Right atrium auricular region (tissue), 2 donors: ENCODE data around the gene SNX24. TPM values are rescaled to one million over a fixed set of nuclear protein-coding genes. Genes with fewer than 3 reads are reported as not detected.

ENCODE experiments used
- DNase-seq: peaks from one replicate; pipeline ENCODE4 v3.0.0-alpha.2; 2019; ENCODE audit warnings: low spot score
- H3K27ac ChIP-seq, 2 donors: fragments of 200-600 bp; sonication (generic); 1 replicate in 1 of 2; 2 replicates in 1 of 2; pipeline ENCODE4 v1.5.1; 2016 to 2019
- H3K27me3 ChIP-seq, 2 donors: fragments of 200-600 bp; sonication (generic); one replicate each; pipeline versions ENCODE4 v1.5.1 to v1.6.0; 2017 to 2019
- H3K36me3 ChIP-seq: fragments of 200-600 bp; sonication (generic); one replicate; pipeline ENCODE4 v1.5.1; 2016
- H3K4me1 ChIP-seq, 2 donors: fragments of 200-600 bp; sonication (generic); one replicate each; pipeline versions ENCODE4 v1.5.1 to v1.6.0; 2017 to 2019
- H3K4me3 ChIP-seq, 2 donors: fragments of 200-600 bp; sonication (generic); 1 replicate in 1 of 2; 2 replicates in 1 of 2; pipeline ENCODE4 v1.5.1; 2017 to 2019; ENCODE audit warnings: mild to moderate bottlenecking in 1 of 2, moderate library complexity in 1 of 2
- H3K9me3 ChIP-seq, 2 donors: fragments of 200-600 bp; sonication (generic); one replicate each; pipeline ENCODE4 v1.5.1; 2019
- CTCF ChIP-seq, 2 donors: fragments of 200-600 bp; sonication (generic); IDR thresholded peaks; one replicate each; pipeline ENCODE4 v1.5.1; 2019; ENCODE audit warnings: antibody characterized with exemption in 2 of 2
- total RNA-seq, 2 donors: library from RNA; depleted of rRNA; stranded (reverse); fragments of >200 nt; gene quantifications; one replicate each; pipeline ENCODE4 v1.1.0, GENCODE V29; 2016

Gene SNX24
- total RNA-seq, 2 donors from 2014 or later = 10.8 to 13.2 TPM

GRCh38 chr5:122831984-122832383, 13.4 kb upstream of the SNX24 start:
- Histone ChIP-seq H3K36me3 (peaks cover 21% of the 10 kb centered on the region), H3K4me3 (no peak overlapping the region), H3K4me1 (no peaks in the 10 kb centered on the region), H3K27ac (no peak overlapping the region), H3K27me3 (no peaks in the 10 kb centered on the region), H3K9me3 (no peaks in the 10 kb centered on the region)
- no peak for DNase-seq
- TF ChIP-seq CTCF (IDR thresholded peaks at IDR 0.05) = no peak

GRCh38 chr5:122835681-122836080, 9.7 kb upstream of the SNX24 start:
- no peaks in the 10 kb centered on the region for H3K36me3 ChIP-seq
- no peak for DNase-seq
- H3K27me3 ChIP-seq = no peaks in the 10 kb centered on the region
- no peak overlapping the region for H3K4me3 ChIP-seq
- H3K4me1 ChIP-seq = no peaks in the 10 kb centered on the region
- peaks cover 0 to 6% of the 10 kb centered on the region in 2 donors for H3K9me3 ChIP-seq
- no peak for TF ChIP-seq CTCF (IDR thresholded peaks at IDR 0.05)
- no peak overlapping the region for H3K27ac ChIP-seq

- DNase-seq = no peak
- Histone ChIP-seq H3K9me3 (peaks cover 0 to 6% of the 10 kb centered on the region in 2 donors), H3K36me3 (no peaks in the 10 kb centered on the region), H3K27ac (no peak overlapping the region), H3K27me3 (no peaks in the 10 kb centered on the region), H3K4me1 (no peaks in the 10 kb centered on the region), H3K4me3 (no peak overlapping the region)
- no peak for TF ChIP-seq CTCF (IDR thresholded peaks at IDR 0.05)
Measured at GRCh38 chr5:122836947-122837346, 8.5 kb upstream of the SNX24 start.

- no peak for TF ChIP-seq CTCF (IDR thresholded peaks at IDR 0.05)
- peaks cover 0 to 6% of the 10 kb centered on the region in 2 donors for H3K9me3 ChIP-seq
- no peaks in the 10 kb centered on the region for H3K36me3 ChIP-seq
- no peak overlapping the region for H3K4me3 ChIP-seq
- no peaks in the 10 kb centered on the region for H3K27me3 ChIP-seq
- H3K27ac ChIP-seq = no peak overlapping the region
- DNase-seq = no peak
- H3K4me1 ChIP-seq = peaks cover 0 to 6% of the 10 kb centered on the region in 2 donors
Measured at GRCh38 chr5:122839731-122840130, 5.7 kb upstream of the SNX24 start.

- no peak for DNase-seq
- H3K4me1 ChIP-seq = peaks cover 0 to 13% of the 10 kb centered on the region in 2 donors
- no peaks in the 10 kb centered on the region for H3K27me3 ChIP-seq
- H3K4me3 ChIP-seq = no peak overlapping the region
- no peaks in the 10 kb centered on the region for H3K36me3 ChIP-seq
- H3K27ac ChIP-seq = no peak overlapping the region
- no peak for TF ChIP-seq CTCF (IDR thresholded peaks at IDR 0.05)
- H3K9me3 ChIP-seq = peaks cover 0 to 6% of the 10 kb centered on the region in 2 donors
Measured at GRCh38 chr5:122842016-122842580, 3.3 kb upstream of the SNX24 start.
